Measurements from ENCODE around the gene ADIPOR2.

ADIPOR2 gene

DNA sequence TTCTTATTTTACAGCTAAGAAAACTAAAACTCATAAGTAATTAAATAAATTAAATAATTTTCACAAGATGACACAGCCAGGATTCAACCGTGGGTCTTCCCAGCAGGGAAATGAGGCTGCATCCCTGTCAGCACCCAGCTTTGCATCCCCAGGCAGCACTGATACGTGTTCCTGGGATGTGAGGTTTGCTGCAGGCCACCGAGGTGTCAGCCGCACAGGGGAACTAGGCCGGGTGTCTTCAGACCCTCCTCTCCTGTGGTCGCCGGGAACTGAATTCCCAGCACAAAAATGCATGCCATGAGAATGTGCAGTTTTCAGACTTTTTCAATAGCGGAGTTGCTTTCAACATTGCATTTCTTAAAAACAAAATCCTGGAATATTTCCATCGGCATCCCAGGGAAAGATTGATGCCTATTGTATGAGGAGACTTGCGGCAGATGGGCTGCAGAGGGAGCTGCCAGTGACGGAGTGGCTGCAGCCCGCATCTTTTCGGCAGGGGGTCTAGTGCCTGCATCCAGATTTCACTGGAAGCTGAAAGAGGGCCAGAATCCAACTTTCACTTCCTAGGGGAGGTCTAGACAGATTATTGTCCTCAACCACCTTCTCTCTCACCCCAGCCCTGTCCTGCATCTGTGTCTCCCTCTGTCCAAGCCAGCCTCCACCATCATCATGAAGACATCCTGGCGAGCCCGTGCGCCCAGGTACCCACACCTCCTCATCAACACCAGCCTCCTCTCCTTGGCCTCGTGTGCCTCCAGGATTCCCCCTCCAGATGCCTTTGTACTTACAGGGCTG, 142.1 kb downstream of the ADIPOR2 start:
- no peak for TF ChIP-seq EZH2 (IDR thresholded peaks at IDR 0.05; ENCODE audit: borderline replicate concordance, low read length)
- Histone ChIP-seq H3K79me2 (ENCODE audit: insufficient read depth, low read length) (no peaks in the 10 kb centered on the region), H3F3A (ENCODE audit: insufficient read depth, low read length) (no peaks in the 10 kb centered on the region), H3K9me3 (ENCODE audit: low read length) (no peaks in the 10 kb centered on the region), H2AFZ (ENCODE audit: low read length) (no peak overlapping the region), H3K9me2 (ENCODE audit: low read depth, low read length) (no peaks in the 10 kb centered on the region), H3K27ac (ENCODE audit: low read depth, low read length, poor library complexity, severe bottlenecking) (no peak overlapping the region), H4K20me1 (ENCODE audit: insufficient read depth, low read length) (no peaks in the 10 kb centered on the region), H3K4me2 (ENCODE audit: low read length) (no peak overlapping the region), H3K9ac (ENCODE audit: low read length) (no peak overlapping the region), H3K27me3 (ENCODE audit: insufficient read depth, low read length) (no peaks in the 10 kb centered on the region; the same call in 1 of the 2 replicates), H3K4me3 (ENCODE audit: low read depth, low read length, poor library complexity, severe bottlenecking) (no peak overlapping the region), H3K4me1 (ENCODE audit: insufficient read depth, low read length, severe bottlenecking) (no peaks in the 10 kb centered on the region), H3K36me3 (ENCODE audit: insufficient read depth, low read length) (no peaks in the 10 kb centered on the region)

DNA sequence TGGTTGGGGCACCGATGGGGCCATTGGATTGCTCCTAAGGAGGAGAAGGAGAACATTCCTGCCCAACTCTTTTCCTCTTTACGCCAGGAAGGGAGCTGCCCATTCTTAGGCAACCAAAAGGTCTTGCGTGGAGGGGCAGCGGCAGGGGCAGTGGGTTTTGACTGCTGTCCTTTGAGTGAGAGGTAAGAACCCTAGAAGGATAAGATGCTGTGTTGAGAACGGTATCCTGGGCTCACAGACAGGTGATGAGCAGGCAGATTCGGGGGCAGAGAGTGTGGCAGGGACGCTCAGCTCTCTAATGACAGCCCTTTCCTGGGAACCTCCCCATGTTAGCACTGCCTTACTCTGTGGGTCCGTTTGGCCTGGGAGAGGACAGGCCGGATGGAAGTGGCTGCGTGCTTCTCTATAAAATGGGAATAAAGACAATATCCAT, 142.7 kb downstream of the ADIPOR2 start:
- Histone ChIP-seq H3K36me3 (ENCODE audit: insufficient read depth, low read length) (no peaks in the 10 kb centered on the region), H3K79me2 (ENCODE audit: insufficient read depth, low read length) (no peaks in the 10 kb centered on the region), H3F3A (ENCODE audit: insufficient read depth, low read length) (no peaks in the 10 kb centered on the region), H3K27ac (ENCODE audit: low read depth, low read length, poor library complexity, severe bottlenecking) (no peak overlapping the region), H3K9ac (ENCODE audit: low read length) (no peak overlapping the region), H3K4me3 (ENCODE audit: low read depth, low read length, poor library complexity, severe bottlenecking) (no peak overlapping the region), H3K9me2 (ENCODE audit: low read depth, low read length) (no peaks in the 10 kb centered on the region), H3K27me3 (ENCODE audit: insufficient read depth, low read length) (no peaks in the 10 kb centered on the region; the same call in 1 of the 2 replicates), H4K20me1 (ENCODE audit: insufficient read depth, low read length) (no peaks in the 10 kb centered on the region), H3K9me3 (ENCODE audit: low read length) (no peaks in the 10 kb centered on the region), H3K4me1 (ENCODE audit: insufficient read depth, low read length, severe bottlenecking) (no peaks in the 10 kb centered on the region), H3K4me2 (ENCODE audit: low read length) (no peak overlapping the region), H2AFZ (ENCODE audit: low read length) (no peak overlapping the region)
- no peak for TF ChIP-seq CTCF (IDR thresholded peaks at IDR 0.05; ENCODE audit: low read length)
- TF ChIP-seq EZH2 (IDR thresholded peaks at IDR 0.05; ENCODE audit: borderline replicate concordance, low read length) = no peak

GRCh38 chr12:1834186-1834925, 143.5 kb downstream of the ADIPOR2 start:
- no peak overlapping the region for H3K9ac ChIP-seq (ENCODE audit: low read length)
- no peak overlapping the region for H2AFZ ChIP-seq (ENCODE audit: low read length)
- no peak overlapping the region for H3K4me2 ChIP-seq (ENCODE audit: low read length)
- no peaks in the 10 kb centered on the region for H3K9me2 ChIP-seq (ENCODE audit: low read depth, low read length)
- TF ChIP-seq CTCF (IDR thresholded peaks at IDR 0.05; ENCODE audit: low read length) = no peak
- no peak for TF ChIP-seq EZH2 (IDR thresholded peaks at IDR 0.05; ENCODE audit: borderline replicate concordance, low read length)
- H3K4me1 ChIP-seq (ENCODE audit: insufficient read depth, low read length, severe bottlenecking) = no peaks in the 10 kb centered on the region
- H3F3A ChIP-seq (ENCODE audit: insufficient read depth, low read length) = no peaks in the 10 kb centered on the region
- H4K20me1 ChIP-seq (ENCODE audit: insufficient read depth, low read length) = no peaks in the 10 kb centered on the region
- no peak overlapping the region for H3K4me3 ChIP-seq (ENCODE audit: low read depth, low read length, poor library complexity, severe bottlenecking)
- no peak overlapping the region for H3K27ac ChIP-seq (ENCODE audit: low read depth, low read length, poor library complexity, severe bottlenecking)
- no peaks in the 10 kb centered on the region; the same call in 1 of the 2 replicates for H3K27me3 ChIP-seq (ENCODE audit: insufficient read depth, low read length)
- no peaks in the 10 kb centered on the region for H3K36me3 ChIP-seq (ENCODE audit: insufficient read depth, low read length)
- H3K79me2 ChIP-seq (ENCODE audit: insufficient read depth, low read length) = no peaks in the 10 kb centered on the region
- H3K9me3 ChIP-seq (ENCODE audit: low read length) = no peaks in the 10 kb centered on the region

Measured in OCI-LY1 (cell line).